WTC11 (cell line): ENCODE data around the gene RASAL2.

Experiments used
- MAX ChIP-seq: sonication (generic); formaldehyde crosslinking; IDR thresholded peaks from 2 replicates; pipeline ENCODE4 v1.8.0; 2022; ENCODE audit warnings: mild to moderate bottlenecking, missing genetic modification reagents
- NR3C1 ChIP-seq: sonication (generic); formaldehyde crosslinking; conservative IDR thresholded peaks from 2 replicates; pipeline ENCODE4 v1.8.1; 2023; ENCODE audit warnings: low read depth, mild to moderate bottlenecking, missing genetic modification reagents

GRCh38 chr1:178126741-178127185 lies 32.9 kb downstream of the RASAL2 start:
- no peak for TF ChIP-seq NR3C1
- TF ChIP-seq MAX (CRISPR knock-in tag), result no peak
